Prostate gland (tissue), 2 donors: ENCODE measurements around the gene CCDC80. TPM values are rescaled to one million over a fixed set of nuclear protein-coding genes. Genes with fewer than 3 reads are reported as not detected.

Experiments
- DNase-seq: peaks from one replicate; pipeline ENCODE4 v3.0.0-alpha.2; 2019; ENCODE audit warnings: low spot score
- H3K27ac ChIP-seq, 2 donors: fragments of 200-600 bp; sonication (generic); 2 replicates each; pipeline ENCODE4 v1.5.1; 2017 to 2019
- H3K27me3 ChIP-seq: fragments of 200-600 bp; sonication (generic); replicated peaks from 2 replicates; pipeline ENCODE4 v1.5.1; 2019; ENCODE audit not compliant: insufficient read depth
- H3K36me3 ChIP-seq, 2 donors: fragments of 200-600 bp; sonication (generic); 1 replicate in 1 of 2; 2 replicates in 1 of 2; pipeline versions ENCODE4 v1.5.1 to v1.8.1; 2017 to 2019
- H3K4me1 ChIP-seq: fragments of 200-600 bp; sonication (generic); replicated peaks from 2 replicates; pipeline ENCODE4 v1.5.1; 2019
- H3K4me3 ChIP-seq, 2 donors: fragments of 200-600 bp; sonication (generic); 2 replicates each; pipeline ENCODE4 v1.5.1; 2017 to 2019
- H3K9me3 ChIP-seq: fragments of 200-600 bp; sonication (generic); 2 replicates; pipeline ENCODE4 v1.5.1; 2017
- CTCF ChIP-seq, 4 experiments: fragments of 200-600 bp in 2 of 4; fragments of 450-650 bp in 2 of 4; sonication (generic) in 2 of 4; IDR thresholded peaks; 1 replicate in 3 of 4; 2 replicates in 1 of 4; pipeline ENCODE4 v1.5.1; 2016 to 2019; ENCODE audit warnings: antibody characterized with exemption in 4 of 4, mild to moderate bottlenecking in 2 of 4, moderate library complexity in 2 of 4
- POLR2A ChIP-seq: fragments of 450-650 bp; IDR thresholded peaks from one replicate; pipeline ENCODE4 v1.6.1; 2016; ENCODE audit warnings: antibody characterized with exemption, mild to moderate bottlenecking
- POLR2AphosphoS5 ChIP-seq: sonication (generic); formaldehyde crosslinking; IDR thresholded peaks from one replicate; pipeline ENCODE4 v1.6.1; 2017; ENCODE audit warnings: antibody characterized with exemption
- WGBS: methylation state at CpG from one replicate; pipeline ENCODE4 v1.1.5; 2018; 5-methylcytosine and 5-hydroxymethylcytosine counted together
- intact Hi-C: fragments of 100-400 bp; cut with DNase I; formaldehyde crosslinking; loops from one replicate; pipeline ENCODE4 v1.14.2; 2022
- total RNA-seq, 2 donors: library from RNA; depleted of rRNA; stranded (reverse); fragments of >200 nt; gene quantifications; one replicate each; pipeline ENCODE4 v1.1.0, GENCODE V29; 2016

CCDC80 gene
- total RNA-seq, 2 donors from 2014 or later, result 2.7 to 18.4 TPM

GRCh38 chr3:112646623-112647022 is 5.7 kb upstream of the CCDC80 start:
- H3K27ac ChIP-seq, result no peak overlapping the region
- 65% methylated on average over 7 of the region's 7 CpGs for WGBS

GRCh38 chr3:112644453-112644852 is 3.5 kb upstream of the CCDC80 start:
- TF ChIP-seq POLR2AphosphoS5, result no peak
- no peak for TF ChIP-seq POLR2A
- no peak for TF ChIP-seq CTCF (IDR thresholded peaks at IDR 0.05)
- Histone ChIP-seq H3K36me3 (no peaks in the 10 kb centered on the region), H3K4me3 (no peak overlapping the region), H3K27ac (no peak overlapping the region), H3K9me3 (no peaks in the 10 kb centered on the region), H3K27me3 (peaks cover 5% of the 10 kb centered on the region), H3K4me1 (no peaks in the 10 kb centered on the region)
- intact Hi-C loops, result loop anchor here (5.0 kb wide), 1 partner anchor 333 kb away; the partner anchor contains the start of gene CD200R1
- DNase-seq, result no peak
- WGBS, result 91% methylated on average over 4 of the region's 4 CpGs

More at GRCh38 chr3:112646623-112647022, 5.7 kb upstream of the CCDC80 start:
- Histone ChIP-seq H3K4me1 (no peaks in the 10 kb centered on the region), H3K9me3 (no peaks in the 10 kb centered on the region), H3K4me3 (no peak overlapping the region), H3K27me3 (peaks cover 5% of the 10 kb centered on the region), H3K36me3 (no peaks in the 10 kb centered on the region)
- no peak for DNase-seq
- intact Hi-C loops, result no loop called here
- TF ChIP-seq POLR2AphosphoS5 (no peak), POLR2A (no peak), CTCF (IDR thresholded peaks at IDR 0.05) (no peak)

GRCh38 chr3:112643621-112644240 is 2.8 kb upstream of the CCDC80 start:
- Histone ChIP-seq H3K4me3 (no peak overlapping the region), H3K9me3 (no peaks in the 10 kb centered on the region), H3K27ac (no peak overlapping the region), H3K4me1 (no peaks in the 10 kb centered on the region), H3K27me3 (peaks cover 5% of the 10 kb centered on the region), H3K36me3 (no peaks in the 10 kb centered on the region)
- no peak for DNase-seq
- 63% methylated on average over 3 of the region's 3 CpGs for WGBS
- TF ChIP-seq POLR2A, result no peak
- no peak for TF ChIP-seq CTCF (IDR thresholded peaks at IDR 0.05)
- TF ChIP-seq POLR2AphosphoS5, result no peak
- intact Hi-C loops, result loop anchor here (2.0 to 5.0 kb wide), 2 partner anchors 171 to 334 kb away; partner anchors contain the start of gene CD200R1

GRCh38 chr3:112642912-112643506 is 2.1 kb upstream of the CCDC80 start:
- DNase-seq, result peak; percentile 75
- Histone ChIP-seq H3K9me3 (no peaks in the 10 kb centered on the region), H3K4me3 (no peak overlapping the region), H3K36me3 (no peaks in the 10 kb centered on the region), H3K4me1 (no peaks in the 10 kb centered on the region), H3K27me3 (peaks cover 5% of the 10 kb centered on the region), H3K27ac (no peak overlapping the region)
- intact Hi-C loops, result loop anchor here (2.0 to 5.0 kb wide), 2 partner anchors 172 to 334 kb away; partner anchors contain the start of gene CD200R1
- WGBS, result 4% methylated on average over 10 of the region's 10 CpGs
- TF ChIP-seq CTCF (IDR thresholded peaks at IDR 0.05) (peak; percentile 28 to 70 (median 61)), POLR2AphosphoS5 (no peak), POLR2A (no peak)
